Fibroblast of the aortic adventitia (primary cell): Measurements from ENCODE around the gene ADD2. TPM values are rescaled to one million over a fixed set of nuclear protein-coding genes. Genes with fewer than 3 reads are reported as not detected.

Source experiments
- DNase-seq: peaks from one replicate; pipeline ENCODE4 v3.0.0-alpha.2; 2010; ENCODE audit warnings: low read depth
- H3K4me3 ChIP-seq: 2 replicates; pipeline ENCODE4 v1.5.1; 2011; ENCODE audit warnings: low read depth, mild to moderate bottlenecking, control low read depth, low read length, moderate library complexity
- total RNA-seq: library from RNA; depleted of rRNA; stranded (reverse); fragments of >200 nt; gene quantifications from 2 replicates; pipeline ENCODE4 v1.2.3, GENCODE V29; 2012; ENCODE audit warnings: low replicate concordance
- TF ChIP-seq, protein P1 (sequence below): IDR thresholded peaks from 2 replicates; pipeline ENCODE4 v1.5.1; 2011; ENCODE audit warnings: mild to moderate bottlenecking, low read length, control low read depth, inconsistent platforms; ENCODE audit not compliant: insufficient read depth

The ADD2 gene
- total RNA-seq, 1 donor: 0.36 TPM

DNA sequence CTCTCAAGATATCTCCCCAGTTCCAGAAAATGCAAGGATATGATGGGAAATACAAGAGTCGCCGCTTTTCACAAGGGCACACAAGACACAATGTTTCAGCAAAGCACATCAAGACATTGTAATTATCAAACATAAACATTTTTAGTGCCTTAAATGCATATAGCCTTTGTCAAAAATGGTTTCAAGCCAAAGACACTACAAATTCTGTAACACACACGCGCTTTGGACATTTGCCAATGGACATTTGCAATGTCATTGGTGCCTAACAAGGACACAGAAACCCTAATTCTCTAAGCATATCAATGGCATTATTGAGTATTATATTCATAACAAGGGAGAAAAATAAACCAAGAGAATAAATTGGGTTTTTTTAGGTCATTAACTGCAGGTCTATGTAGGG is 16.1 kb downstream of the ADD2 start:
- TF ChIP-seq, protein P1, sequence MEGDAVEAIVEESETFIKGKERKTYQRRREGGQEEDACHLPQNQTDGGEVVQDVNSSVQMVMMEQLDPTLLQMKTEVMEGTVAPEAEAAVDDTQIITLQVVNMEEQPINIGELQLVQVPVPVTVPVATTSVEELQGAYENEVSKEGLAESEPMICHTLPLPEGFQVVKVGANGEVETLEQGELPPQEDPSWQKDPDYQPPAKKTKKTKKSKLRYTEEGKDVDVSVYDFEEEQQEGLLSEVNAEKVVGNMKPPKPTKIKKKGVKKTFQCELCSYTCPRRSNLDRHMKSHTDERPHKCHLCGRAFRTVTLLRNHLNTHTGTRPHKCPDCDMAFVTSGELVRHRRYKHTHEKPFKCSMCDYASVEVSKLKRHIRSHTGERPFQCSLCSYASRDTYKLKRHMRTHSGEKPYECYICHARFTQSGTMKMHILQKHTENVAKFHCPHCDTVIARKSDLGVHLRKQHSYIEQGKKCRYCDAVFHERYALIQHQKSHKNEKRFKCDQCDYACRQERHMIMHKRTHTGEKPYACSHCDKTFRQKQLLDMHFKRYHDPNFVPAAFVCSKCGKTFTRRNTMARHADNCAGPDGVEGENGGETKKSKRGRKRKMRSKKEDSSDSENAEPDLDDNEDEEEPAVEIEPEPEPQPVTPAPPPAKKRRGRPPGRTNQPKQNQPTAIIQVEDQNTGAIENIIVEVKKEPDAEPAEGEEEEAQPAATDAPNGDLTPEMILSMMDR: no peak
- no peak for DNase-seq
- no peak overlapping the region for H3K4me3 ChIP-seq

DNA sequence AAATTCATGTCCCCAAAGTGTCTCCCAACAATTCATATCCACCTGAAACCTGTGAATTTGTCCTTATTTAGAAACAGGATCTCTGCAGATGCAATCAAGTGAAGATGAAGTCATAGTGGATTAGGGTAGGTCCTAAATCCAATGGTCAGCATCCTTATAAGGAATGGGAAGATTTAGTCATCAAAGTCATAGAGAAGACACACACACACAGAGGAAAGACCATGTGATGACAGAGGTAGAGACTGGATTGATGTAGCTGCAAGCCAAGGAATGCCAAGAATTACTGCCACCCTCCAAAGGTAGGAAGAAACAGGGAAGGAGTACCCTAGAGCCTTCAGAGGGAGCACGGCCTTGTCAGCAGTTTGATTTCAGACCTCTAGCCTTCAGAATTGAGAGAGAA is 17.7 kb downstream of the ADD2 start:
- no peak for DNase-seq
- TF ChIP-seq, protein P1: no peak

DNA sequence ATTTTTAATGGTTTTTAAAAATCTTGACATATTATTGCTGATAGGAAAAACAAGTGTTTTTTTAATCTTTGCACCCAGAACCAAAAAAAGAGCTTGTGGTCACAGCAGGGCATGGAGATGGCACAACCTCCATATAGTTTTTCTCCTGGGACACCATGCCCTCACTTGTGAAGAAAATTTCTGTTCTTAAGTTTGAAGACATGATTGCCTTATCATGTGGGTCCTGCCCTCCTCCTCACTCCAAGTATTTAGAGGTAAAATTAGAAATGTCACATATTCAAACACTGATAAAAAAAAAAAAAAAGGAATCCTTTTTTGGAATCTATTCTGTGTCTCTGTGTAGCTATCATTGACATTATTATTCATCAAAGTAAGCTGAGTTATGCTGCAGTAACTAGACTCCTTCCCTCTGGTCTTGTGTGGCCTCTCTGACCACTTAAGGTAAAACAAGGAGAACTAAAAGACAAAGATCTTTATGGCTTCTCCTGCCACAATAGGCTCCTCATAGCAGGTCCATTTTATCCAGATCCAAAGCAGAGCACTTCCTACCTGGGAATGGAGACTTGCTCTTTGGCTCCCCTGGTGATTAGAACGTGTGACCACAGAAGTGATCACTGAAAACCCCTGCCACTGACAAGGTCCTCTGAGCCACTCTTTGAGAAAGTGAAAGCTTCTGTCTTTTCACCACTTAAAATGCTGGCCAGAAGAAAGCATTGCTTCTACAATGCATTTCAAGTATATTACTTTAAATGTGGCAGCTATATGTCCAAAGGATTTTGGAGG is 19.8 kb downstream of the ADD2 start:
- H3K4me3 ChIP-seq: no peak overlapping the region
- DNase-seq: no peak
- TF ChIP-seq, protein P1: no peak

More for the DNA sequence above, 17.7 kb downstream of the ADD2 start:
- no peak overlapping the region for H3K4me3 ChIP-seq

DNA sequence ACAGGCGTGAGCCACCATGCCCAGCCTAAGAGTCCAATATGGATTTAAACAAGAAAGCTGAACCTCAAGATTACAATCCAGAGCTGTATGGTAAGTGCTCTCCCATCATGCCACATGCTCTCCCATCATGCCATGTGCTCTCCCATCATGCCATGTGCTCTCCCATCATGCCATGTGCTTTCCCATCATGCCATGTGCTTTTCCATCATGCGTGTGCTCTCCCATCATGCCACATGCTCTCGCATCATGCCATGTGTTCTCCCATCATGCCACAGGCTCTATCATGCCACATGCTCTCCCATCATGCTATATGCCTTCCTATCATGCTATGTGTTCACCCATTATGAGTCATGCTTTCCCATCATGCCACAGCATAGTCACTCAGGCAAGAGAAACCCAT is 20.7 kb downstream of the ADD2 start:
- no peak overlapping the region for H3K4me3 ChIP-seq
- DNase-seq: no peak
- TF ChIP-seq, protein P1: no peak

DNA sequence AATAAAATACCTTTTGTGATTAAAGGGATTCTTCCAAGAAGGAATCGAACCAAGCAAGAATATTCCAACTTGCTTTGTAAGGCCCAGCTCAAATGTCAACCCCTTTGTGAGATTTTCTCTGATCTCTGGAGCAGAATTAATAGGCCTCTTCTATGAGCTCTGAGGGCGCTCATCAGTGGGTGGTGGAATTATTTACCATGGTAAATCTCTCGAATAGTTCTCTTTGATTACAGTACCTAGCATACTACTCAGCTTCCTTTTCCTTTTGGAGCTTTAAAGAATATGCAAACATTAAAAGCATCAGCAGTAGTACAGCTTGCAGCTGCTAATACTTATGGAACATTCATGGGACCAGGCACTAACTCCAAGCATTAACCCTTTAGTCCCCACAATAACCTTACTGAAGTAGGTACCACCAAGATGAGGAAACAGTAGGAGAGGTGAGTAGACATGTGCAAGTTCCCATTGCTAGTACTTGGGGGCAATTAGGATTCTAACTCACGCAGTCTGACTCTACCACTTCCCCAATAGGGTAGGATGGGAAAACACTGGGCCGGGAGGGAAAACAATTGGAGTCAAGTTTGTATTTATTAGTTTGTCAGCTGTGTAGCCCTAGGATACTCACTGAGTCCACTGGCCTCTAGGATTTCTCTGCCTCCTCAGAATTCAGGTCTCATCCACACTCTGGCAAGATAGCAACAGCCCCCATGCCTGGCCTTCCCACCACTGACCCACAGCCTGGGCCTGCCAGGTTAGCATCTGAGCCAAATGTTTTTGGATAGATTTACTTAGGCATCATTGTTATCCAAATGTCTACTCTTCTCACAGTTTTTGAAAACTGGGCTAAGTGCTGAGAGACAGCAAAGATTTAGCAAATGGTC is 21.7 kb downstream of the ADD2 start:
- TF ChIP-seq, protein P1: no peak
- DNase-seq: no peak
- H3K4me3 ChIP-seq: no peak overlapping the region

DNA sequence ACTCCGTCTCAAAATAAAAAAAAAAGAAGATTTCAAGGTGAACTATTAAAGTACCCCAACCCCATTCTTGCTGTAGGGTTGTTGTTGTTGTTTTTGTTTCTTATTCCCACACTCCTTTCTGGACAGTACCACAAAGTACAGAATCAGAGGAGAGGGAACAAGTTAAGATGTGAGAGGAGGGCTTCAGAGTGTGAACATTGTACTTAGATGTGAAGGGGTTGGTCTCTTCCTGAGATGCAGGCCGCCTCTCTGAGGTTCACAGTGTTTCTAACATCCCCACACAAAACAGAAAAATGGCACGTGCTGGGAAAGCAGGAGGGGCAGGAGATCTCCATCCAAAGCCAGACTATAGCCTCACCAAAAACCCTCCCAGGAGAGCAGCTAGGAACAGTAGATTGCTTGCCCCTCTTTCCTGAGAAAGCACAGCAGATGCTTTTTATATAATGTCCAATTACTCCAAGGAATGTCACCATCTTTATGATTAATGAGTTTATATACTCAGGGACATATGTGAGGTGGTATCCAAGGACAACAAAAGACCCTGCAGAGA is 22.6 kb downstream of the ADD2 start:
- DNase-seq: no peak
- TF ChIP-seq, protein P1: no peak
- H3K4me3 ChIP-seq: no peak overlapping the region
